SK-N-SH (cell line): ENCODE measurements around the gene SP6. TPM values are rescaled to one million over a fixed set of nuclear protein-coding genes. Genes with fewer than 3 reads are reported as not detected.

ENCODE experiments used
- CTCF ChIA-PET: fragments of 300-600, 350-600 bp; formaldehyde crosslinking; extraction: SDS; loops from one replicate; lab custom pipeline; 2021; lab: Yijun Ruan, JAX
- POLR2A ChIA-PET: fragments of 350-600 bp; sonication (Branson Sonifier 250); formaldehyde crosslinking; extraction: SDS; loops from one replicate; lab custom pipeline; 2020; ENCODE audit warnings: antibody characterized with exemption, inconsistent platforms; lab: Yijun Ruan, JAX
- DNase-seq: peaks from one replicate; pipeline ENCODE4 v3.0.0; 2012
- H2AFZ ChIP-seq: fragments of 200-600 bp; sonication (generic); 2 replicates; pipeline ENCODE4 v1.8.1; 2016; ENCODE audit warnings: antibody characterized with exemption, mild to moderate bottlenecking, low read depth
- H3F3A ChIP-seq: fragments of 200-600 bp; sonication (generic); replicated peaks from 2 replicates; pipeline ENCODE3; 2016; ENCODE audit warnings: antibody characterized with exemption, mild to moderate bottlenecking; ENCODE audit not compliant: insufficient read depth
- H3K27ac ChIP-seq, 2 experiments: fragments of 200-500 bp in 1 of 2; fragments of 200-600 bp in 1 of 2; sonication (Bioruptor generic) in 1 of 2; sonication (generic), shearing (Covaris generic) in 1 of 2; 2 replicates each; pipeline versions ENCODE4 v1.5.1 to v1.6.1; 2014 to 2016; ENCODE audit warnings: low read depth in 2 of 2, inconsistent platforms in 1 of 2, low read length in 1 of 2, mild to moderate bottlenecking in 1 of 2, mixed read lengths in 1 of 2
- H3K27me3 ChIP-seq: fragments of 200-600 bp; sonication (generic), shearing (Covaris generic); 2 replicates; pipeline ENCODE4 v1.6.1; 2016; ENCODE audit warnings: mixed run types; ENCODE audit not compliant: insufficient read depth
- H3K36me3 ChIP-seq, 2 experiments: fragments of 200-500 bp in 1 of 2; fragments of 200-600 bp in 1 of 2; sonication (Bioruptor generic) in 1 of 2; sonication (generic) in 1 of 2; replicated peaks in 1 of 2; 2 replicates each; pipeline versions ENCODE3 to v1.5.1; 2014 to 2016; ENCODE audit warnings: low read length in 1 of 2, mild to moderate bottlenecking in 1 of 2; ENCODE audit not compliant: insufficient read depth in 2 of 2, control insufficient read depth in 1 of 2
- H3K4me1 ChIP-seq, 2 experiments: fragments of 200-500 bp in 1 of 2; fragments of 200-600 bp in 1 of 2; sonication (Bioruptor generic) in 1 of 2; sonication (generic), shearing (Covaris generic) in 1 of 2; 2 replicates each; pipeline versions ENCODE4 v1.5.1 to v1.6.1; 2014 to 2016; ENCODE audit warnings: low read depth in 1 of 2, low read length in 1 of 2, mixed run types in 1 of 2; ENCODE audit not compliant: insufficient read depth in 2 of 2, control insufficient read depth in 1 of 2
- H3K4me2 ChIP-seq: fragments of 200-600 bp; sonication (generic), shearing (Covaris generic); 2 replicates; pipeline ENCODE4 v1.6.1; 2017; ENCODE audit warnings: mixed run types
- H3K4me3 ChIP-seq, 2 experiments: fragments of 200-500 bp in 1 of 2; fragments of 200-600 bp in 1 of 2; sonication (Bioruptor generic) in 1 of 2; sonication (generic), shearing (Covaris generic) in 1 of 2; 2 replicates each; pipeline versions ENCODE4 v1.5.1 to v1.8.1; 2014 to 2016; ENCODE audit warnings: low read depth in 2 of 2, inconsistent platforms in 1 of 2, low read length in 1 of 2, mild to moderate bottlenecking in 1 of 2, mixed read lengths in 1 of 2, moderate library complexity in 1 of 2
- H3K79me2 ChIP-seq: fragments of 200-600 bp; sonication (generic); 2 replicates; pipeline ENCODE4 v1.8.1; 2017; ENCODE audit warnings: mild to moderate bottlenecking; ENCODE audit not compliant: insufficient read depth
- H3K9ac ChIP-seq: fragments of 200-600 bp; sonication (generic); 2 replicates; pipeline ENCODE4 v1.6.1; 2017; ENCODE audit warnings: mixed run types
- H3K9me2 ChIP-seq: fragments of 200-600 bp; sonication (generic); 2 replicates; pipeline ENCODE4 v1.6.1; 2017; ENCODE audit warnings: mixed run types
- H3K9me3 ChIP-seq: fragments of 200-600 bp; sonication (generic); 2 replicates; pipeline ENCODE4 v1.6.1; 2017; ENCODE audit warnings: mixed run types, mild to moderate bottlenecking, moderate library complexity
- H4K20me1 ChIP-seq: fragments of 200-600 bp; sonication (generic); 2 replicates; pipeline ENCODE4 v1.6.1; 2017; ENCODE audit warnings: mild to moderate bottlenecking, mixed run types; ENCODE audit not compliant: insufficient read depth
- CHD2 ChIP-seq: fragments of 150-350 bp; IDR thresholded peaks from 2 replicates; pipeline ENCODE4 v1.6.1; 2018; ENCODE audit warnings: low read length; ENCODE audit not compliant: partially characterized antibody
- CTCF ChIP-seq: fragments of 200-600 bp; sonication (generic); IDR thresholded peaks from 2 replicates; pipeline ENCODE4 v1.6.1; 2017; ENCODE audit warnings: antibody characterized with exemption, mild to moderate bottlenecking, moderate library complexity
- ELF1 ChIP-seq: IDR thresholded peaks from 2 replicates; pipeline ENCODE4 v1.4.0; 2012
- EP300 ChIP-seq, 2 experiments: IDR thresholded peaks; 2 replicates each; pipeline versions ENCODE4 v1.4.0 to v1.6.1; 2012; ENCODE audit warnings: borderline replicate concordance in 1 of 2, low read depth in 1 of 2, low read length in 1 of 2
- EZH2phosphoT487 ChIP-seq: fragments of 200-600 bp; sonication (generic); IDR thresholded peaks from 2 replicates; pipeline ENCODE4 v1.6.1; 2017; ENCODE audit warnings: low read depth, mixed run types, mild to moderate bottlenecking, antibody characterized with exemption, moderate library complexity, borderline replicate concordance
- FOXJ3 ChIP-seq: sonication (generic); formaldehyde crosslinking; IDR thresholded peaks from 2 replicates; pipeline ENCODE4 v1.5.1; 2020; ENCODE audit warnings: mild to moderate bottlenecking, missing genetic modification reagents
- FOXM1 ChIP-seq: IDR thresholded peaks from 2 replicates; pipeline ENCODE4 v1.4.0; 2012; ENCODE audit warnings: low read depth, mild to moderate bottlenecking
- GABPA ChIP-seq: IDR thresholded peaks from 2 replicates; pipeline ENCODE4 v1.4.0; 2012; ENCODE audit warnings: low read depth, mild to moderate bottlenecking
- GATA2 ChIP-seq: sonication (generic); formaldehyde crosslinking; IDR thresholded peaks from 2 replicates; pipeline ENCODE4 v1.5.0; 2020; ENCODE audit warnings: mild to moderate bottlenecking, missing genetic modification reagents
- IRF3 ChIP-seq: fragments of 150-350 bp; IDR thresholded peaks from 2 replicates; pipeline ENCODE4 v1.6.1; 2016; ENCODE audit warnings: mild to moderate bottlenecking, low read depth, low read length
- JUND ChIP-seq: IDR thresholded peaks from 2 replicates; pipeline ENCODE4 v1.4.0; 2012
- MAX ChIP-seq: IDR thresholded peaks from 2 replicates; pipeline ENCODE4 v1.4.0; 2012; ENCODE audit warnings: low read depth
- PBX3 ChIP-seq: IDR thresholded peaks from 2 replicates; pipeline ENCODE4; 2012
- RCOR1 ChIP-seq: fragments of 150-350 bp; IDR thresholded peaks from 2 replicates; pipeline ENCODE4 v1.6.1; 2017; ENCODE audit warnings: antibody characterized with exemption, low read length
- RFX5 ChIP-seq: IDR thresholded peaks from 2 replicates; pipeline ENCODE4 v1.6.1; 2012; ENCODE audit warnings: mild to moderate bottlenecking, improper control_type of control experiment, low read length
- RXRA ChIP-seq: IDR thresholded peaks from 2 replicates; pipeline ENCODE4 v1.4.0; 2012; ENCODE audit warnings: low read depth, mild to moderate bottlenecking, borderline replicate concordance
- SMC3 ChIP-seq: IDR thresholded peaks from 2 replicates; pipeline ENCODE4 v1.6.1; 2012; ENCODE audit warnings: low read depth, low read length, improper control_type of control experiment
- TCF12 ChIP-seq: IDR thresholded peaks from 2 replicates; pipeline ENCODE4 v1.4.0; 2012
- TEAD4 ChIP-seq: IDR thresholded peaks from 2 replicates; pipeline ENCODE4 v1.4.0; 2012; ENCODE audit warnings: mild to moderate bottlenecking, borderline replicate concordance; ENCODE audit not compliant: insufficient read depth
- USF2 ChIP-seq: fragments of 150-350 bp; IDR thresholded peaks from 2 replicates; pipeline ENCODE4 v1.6.1; 2017; ENCODE audit warnings: antibody characterized with exemption, low read length, low read depth, borderline replicate concordance
- WGBS: methylation state at CpG from one replicate; pipeline ENCODE4 v1.1.6; 2017; ENCODE audit warnings: low lambda C conversion rate; 5-methylcytosine and 5-hydroxymethylcytosine counted together
- polyA plus RNA-seq, 3 experiments: library from polyadenylated mRNA; depleted of rRNA; stranded (reverse); fragments of >200 nt; gene quantifications; 2 replicates each; pipeline ENCODE4 v1.2.3, GENCODE V29; 2012

The SP6 gene
- polyA plus RNA-seq, 1 of the 3 experiments (the other 2 are of a cell fraction) = 0.03 TPM

GRCh38 chr17:47891545-47892088, 40.7 kb upstream of the SP6 start:
- no peaks in the 10 kb centered on the region for H3K9me2 ChIP-seq
- no peak for TF ChIP-seq RCOR1
- TF ChIP-seq RXRA = no peak
- no peak for TF ChIP-seq FOXJ3 (CRISPR knock-in tag)
- TF ChIP-seq SMC3 = no peak
- no peak for TF ChIP-seq JUND
- no peak for TF ChIP-seq TEAD4
- no peak for TF ChIP-seq ELF1
- no peak for TF ChIP-seq RFX5
- no peak for TF ChIP-seq CTCF
- TF ChIP-seq EZH2phosphoT487 = no peak
- no peak for TF ChIP-seq USF2
- TF ChIP-seq CHD2 = no peak
- no peak for TF ChIP-seq FOXM1
- TF ChIP-seq EP300 (IDR thresholded peaks at IDR 0.05; ENCODE audit: borderline replicate concordance in 1 of 2, low read depth in 1 of 2, low read length in 1 of 2) = no peak
- no peak for TF ChIP-seq GABPA
- TF ChIP-seq IRF3 = no peak
- TF ChIP-seq PBX3 = no peak
- no peak for TF ChIP-seq GATA2 (CRISPR knock-in tag)
- no peak for TF ChIP-seq TCF12
- no peak for TF ChIP-seq MAX
- no peaks in the 10 kb centered on the region for H3K9me3 ChIP-seq
- H3K9ac ChIP-seq = no peak overlapping the region
- no peaks in the 10 kb centered on the region for H3K36me3 ChIP-seq
- H3K4me2 ChIP-seq = no peak overlapping the region
- POLR2A ChIA-PET = no interaction called here
- no peak for DNase-seq
- peaks cover 5% of the 10 kb centered on the region for H3F3A ChIP-seq
- peaks cover 12% of the 10 kb centered on the region for H3K79me2 ChIP-seq
- WGBS = 72% methylated on average over 4 of the region's 4 CpGs
- no peak overlapping the region for H3K4me3 ChIP-seq
- H3K27ac ChIP-seq = no peak overlapping the region
- H3K27me3 ChIP-seq = no peaks in the 10 kb centered on the region
- CTCF ChIA-PET = interaction anchor here (0.6 to 19.9 kb wide), 15 partner anchors 8 to 727 kb away, joined by 3 to 1447 read pairs (median 5); partner anchors contain the start of genes LRRC46, MRPL10, OSBPL7 and PNPO
- H2AFZ ChIP-seq = no peak overlapping the region
- no peaks in the 10 kb centered on the region for H4K20me1 ChIP-seq
- H3K4me1 ChIP-seq = peaks cover 4 to 6% of the 10 kb centered on the region in 2 experiments; a peak in 3 of 4 replicates
